PFSK-1 (cell line): ENCODE measurements around the gene KLRC2.
A peak's percentile ranks its signal among the peaks of the same experiment; 100 is the strongest.

ENCODE experiments used
- FOXP2 ChIP-seq: optimal IDR thresholded peaks from 2 replicates; pipeline ENCODE3; 2011; ENCODE audit warnings: borderline replicate concordance, control low read depth, inconsistent platforms; ENCODE audit not compliant: insufficient read depth; ENCODE audit errors: extremely low read length, extremely low read depth
- POLR2AphosphoS5 ChIP-seq: IDR thresholded peaks from 2 replicates; pipeline ENCODE4 v1.6.1; 2012; ENCODE audit warnings: low read depth, mild to moderate bottlenecking, control low read depth, low read length, moderate library complexity
- REST ChIP-seq, 2 experiments: IDR thresholded peaks; 2 replicates each; pipeline versions ENCODE4 v1.6.1 to v1.8.0; 2011 to 2012; ENCODE audit warnings: low read depth in 2 of 2, low read length in 2 of 2, control low read depth in 1 of 2, inconsistent platforms in 1 of 2, mild to moderate bottlenecking in 1 of 2, moderate library complexity in 1 of 2; ENCODE audit not compliant: insufficient read depth in 1 of 2
- SIN3A ChIP-seq: IDR thresholded peaks from 2 replicates; pipeline ENCODE4 v1.6.1; 2012; ENCODE audit warnings: mild to moderate bottlenecking, low read length, moderate library complexity, borderline replicate concordance; ENCODE audit not compliant: insufficient read depth
- TAF1 ChIP-seq: IDR thresholded peaks from 2 replicates; pipeline ENCODE4 v1.6.1; 2012; ENCODE audit warnings: low read length, control low read depth, borderline replicate concordance; ENCODE audit not compliant: insufficient read depth

Gene KLRC2

DNA sequence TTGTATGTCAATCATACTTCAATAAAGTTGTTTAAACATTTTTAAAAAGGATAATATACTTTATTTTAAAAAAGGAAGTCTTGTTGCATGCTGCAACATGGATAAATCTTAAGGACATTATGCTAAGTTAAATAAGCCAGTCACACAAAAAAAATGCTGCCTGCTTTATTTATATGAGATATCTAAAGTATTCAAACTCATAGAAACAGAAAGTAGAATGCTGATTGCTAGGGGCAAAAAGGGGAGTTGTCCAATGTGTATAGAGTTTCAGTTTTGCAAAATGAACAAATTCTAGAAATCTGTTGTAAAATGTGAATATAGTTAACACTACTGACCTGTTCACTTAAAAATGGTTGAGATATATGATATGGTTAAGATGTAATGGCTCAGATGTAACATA lies 35.0 kb downstream of the KLRC2 start:
- TF ChIP-seq REST (IDR thresholded peaks at IDR 0.05; ENCODE audit: insufficient read depth in 1 of 2, low read depth in 2 of 2, low read length in 2 of 2): no peak
- TF ChIP-seq POLR2AphosphoS5: no peak
- no peak for TF ChIP-seq SIN3A
- TF ChIP-seq TAF1: no peak
- no peak for TF ChIP-seq FOXP2

GRCh38 chr12:10398168-10398567 lies 37.6 kb downstream of the KLRC2 start:
- TF ChIP-seq FOXP2: no peak
- TF ChIP-seq TAF1: no peak
- no peak for TF ChIP-seq REST (IDR thresholded peaks at IDR 0.05; ENCODE audit: insufficient read depth in 1 of 2, low read depth in 2 of 2, low read length in 2 of 2)
- TF ChIP-seq SIN3A: no peak
- TF ChIP-seq POLR2AphosphoS5: no peak

GRCh38 chr12:10397296-10397695 lies 38.5 kb downstream of the KLRC2 start:
- TF ChIP-seq TAF1: no peak
- TF ChIP-seq SIN3A: no peak
- no peak for TF ChIP-seq POLR2AphosphoS5
- TF ChIP-seq FOXP2: no peak
- TF ChIP-seq REST (IDR thresholded peaks at IDR 0.05; ENCODE audit: insufficient read depth in 1 of 2, low read depth in 2 of 2, low read length in 2 of 2): no peak

- TF ChIP-seq SIN3A (peak; percentile 70; the same call in 1 of the 2 replicates), TAF1 (peak; percentile 35; the same call in 1 of the 2 replicates), REST (IDR thresholded peaks at IDR 0.05; ENCODE audit: insufficient read depth in 1 of 2, low read depth in 2 of 2, low read length in 2 of 2) (no peak), FOXP2 (no peak), POLR2AphosphoS5 (no peak)
Measured at GRCh38 chr12:10395390-10395998, 40.3 kb downstream of the KLRC2 start.

GRCh38 chr12:10393291-10393690 lies 42.5 kb downstream of the KLRC2 start:
- TF ChIP-seq TAF1 (no peak), REST (IDR thresholded peaks at IDR 0.05; ENCODE audit: insufficient read depth in 1 of 2, low read depth in 2 of 2, low read length in 2 of 2) (no peak), SIN3A (no peak), POLR2AphosphoS5 (no peak), FOXP2 (no peak)
